IPS DF 6.9 (cell line): ENCODE measurements around the gene DNAAF3.
"Not testable (repeated sequence)": the region's sequence is repeated elsewhere in the genome, so short reads cannot be mapped to it uniquely, and the experiment has no call there.

ENCODE experiments used
- DNase-seq: peaks from one replicate; pipeline ENCODE4 v3.0.0-alpha.2; 2013; ENCODE audit warnings: low read depth, low spot score
- H3K27ac ChIP-seq: one replicate; pipeline ENCODE4 v1.5.1; 2013; ENCODE audit warnings: low read length, control low read depth
- H3K27me3 ChIP-seq: 2 replicates; pipeline ENCODE4 v1.6.1; 2013; ENCODE audit warnings: mild to moderate bottlenecking, low read length; ENCODE audit not compliant: control insufficient read depth, insufficient read depth
- H3K36me3 ChIP-seq: 2 replicates; pipeline ENCODE4 v1.6.1; 2013; ENCODE audit warnings: low read length; ENCODE audit not compliant: control insufficient read depth, insufficient read depth
- H3K4me1 ChIP-seq: 2 replicates; pipeline ENCODE4 v1.6.1; 2013; ENCODE audit warnings: low read length; ENCODE audit not compliant: control insufficient read depth, insufficient read depth
- H3K4me3 ChIP-seq: 2 replicates; pipeline ENCODE4 v1.5.1; 2013; ENCODE audit warnings: mild to moderate bottlenecking, low read length
- H3K9me3 ChIP-seq: 2 replicates; pipeline ENCODE4 v1.6.1; 2013; ENCODE audit warnings: low read length, inconsistent platforms; ENCODE audit not compliant: control insufficient read depth, insufficient read depth
- WGBS: extraction: QIAGEN DNeasy Blood & Tissue Kit; methylation state at CpG from one replicate; pipeline ENCODE4 v1.1.7; 2013; ENCODE audit warnings: mixed read lengths, missing lambda C conversion rate; ENCODE audit not compliant: insufficient read length, insufficient coverage; 5-methylcytosine and 5-hydroxymethylcytosine counted together

Gene DNAAF3

GRCh38 chr19:55166530-55167268 is at the start of gene DNAAF3:
Gene DNAAF3, minus strand, starts transcription at chr19:55166613. Its CDS starts 200 bp downstream, at chr19:55166413.
- Histone ChIP-seq H3K27ac (no peak within 1 kb of the TSS), H3K4me3 (peak within 1 kb of the TSS; percentile 40; the same call in 1 of the 2 replicates), H3K36me3 (no peaks in the 10 kb centered on the region), H3K9me3 (no peaks in the 10 kb centered on the region), H3K4me1 (no peaks in the 10 kb centered on the region), H3K27me3 (no peaks in the 10 kb centered on the region; the same call in 1 of the 2 replicates)
- DNase-seq, result no peak
- WGBS, result no CpG with 5 or more reads among the region's 33 CpGs

- Histone ChIP-seq H3K4me3 (no peak overlapping the region), H3K9me3 (no peaks in the 10 kb centered on the region; the same call in 1 of the 2 replicates), H3K36me3 (no peaks in the 10 kb centered on the region), H3K27me3 (no peaks in the 10 kb centered on the region; the same call in 1 of the 2 replicates), H3K27ac (no peak overlapping the region), H3K4me1 (no peaks in the 10 kb centered on the region; the same call in 1 of the 2 replicates)
- no CpG with 5 or more reads among the region's 7 CpGs for WGBS
- no peak for DNase-seq
Measured at GRCh38 chr19:55213547-55213946, 47.1 kb upstream of the DNAAF3 start.

- H3K9me3 ChIP-seq, result no peaks in the 10 kb centered on the region; the same call in 1 of the 2 replicates
- no peak overlapping the region for H3K27ac ChIP-seq
- no CpG with 5 or more reads among the region's 3 CpGs for WGBS
- no peaks in the 10 kb centered on the region for H3K36me3 ChIP-seq
- H3K27me3 ChIP-seq, result no peaks in the 10 kb centered on the region; the same call in 1 of the 2 replicates
- H3K4me1 ChIP-seq, result no peaks in the 10 kb centered on the region; the same call in 1 of the 2 replicates
- no peak overlapping the region for H3K4me3 ChIP-seq
- no peak for DNase-seq
Measured at GRCh38 chr19:55212447-55212846, 46.0 kb upstream of the DNAAF3 start.

GRCh38 chr19:55209693-55210472 is 43.5 kb upstream of the DNAAF3 start:
- no peaks in the 10 kb centered on the region; the same call in 1 of the 2 replicates for H3K4me1 ChIP-seq
- no peaks in the 10 kb centered on the region; the same call in 1 of the 2 replicates for H3K9me3 ChIP-seq
- no peak for DNase-seq
- no peaks in the 10 kb centered on the region for H3K36me3 ChIP-seq
- WGBS, result no CpG with 5 or more reads among the region's 17 CpGs
- no peaks in the 10 kb centered on the region for H3K27me3 ChIP-seq
- no peak overlapping the region for H3K27ac ChIP-seq
- H3K4me3 ChIP-seq, result no peak overlapping the region

GRCh38 chr19:55208880-55209692 is 42.7 kb upstream of the DNAAF3 start, which contains the start of gene PTPRH:
Gene PTPRH, minus strand, starts transcription at chr19:55209501. Its CDS starts 68 bp downstream, at chr19:55209433.
- H3K4me3 ChIP-seq, result no peak within 1 kb of the TSS
- H3K36me3 ChIP-seq, result no peaks in the 10 kb centered on the region
- H3K9me3 ChIP-seq, result no peaks in the 10 kb centered on the region; the same call in 1 of the 2 replicates
- DNase-seq, result no peak
- H3K27ac ChIP-seq, result no peak within 1 kb of the TSS
- no peaks in the 10 kb centered on the region for H3K27me3 ChIP-seq
- no CpG with 5 or more reads among the region's 18 CpGs for WGBS
- H3K4me1 ChIP-seq, result no peaks in the 10 kb centered on the region; the same call in 1 of the 2 replicates

- no peaks in the 10 kb centered on the region for H3K36me3 ChIP-seq
- no peaks in the 10 kb centered on the region for H3K4me1 ChIP-seq
- no peak overlapping the region for H3K27ac ChIP-seq
- no peak for DNase-seq
- WGBS, result no CpG with 5 or more reads among the region's 29 CpGs
- no peaks in the 10 kb centered on the region for H3K27me3 ChIP-seq
- H3K4me3 ChIP-seq, result no peak overlapping the region
- H3K9me3 ChIP-seq, result no peaks in the 10 kb centered on the region
Measured at GRCh38 chr19:55206664-55207500, 40.5 kb upstream of the DNAAF3 start.

- H3K27ac ChIP-seq, DNase-seq: not testable (repeated sequence)
- no CpG with 5 or more reads among the region's 10 CpGs for WGBS
Measured at GRCh38 chr19:55202199-55202598, 35.8 kb upstream of the DNAAF3 start.

GRCh38 chr19:55199620-55200204 is 33.3 kb upstream of the DNAAF3 start:
- DNase-seq, result no peak
- Histone ChIP-seq H3K9me3 (no peaks in the 10 kb centered on the region), H3K4me1 (no peaks in the 10 kb centered on the region), H3K36me3 (no peaks in the 10 kb centered on the region), H3K27me3 (no peaks in the 10 kb centered on the region), H3K4me3 (no peak overlapping the region), H3K27ac (no peak overlapping the region)
- WGBS, result 100% methylated on average over 1 of the region's 5 CpGs

More at GRCh38 chr19:55202199-55202598, 35.8 kb upstream of the DNAAF3 start:
- not testable (repeated sequence) for H3K4me1 ChIP-seq, H3K9me3 ChIP-seq, H3K27me3 ChIP-seq, H3K4me3 ChIP-seq, H3K36me3 ChIP-seq

GRCh38 chr19:55198651-55199050 is 32.2 kb upstream of the DNAAF3 start:
- H3K4me1 ChIP-seq, result no peaks in the 10 kb centered on the region
- no peaks in the 10 kb centered on the region for H3K9me3 ChIP-seq
- H3K4me3 ChIP-seq, result no peak overlapping the region
- no peak overlapping the region for H3K27ac ChIP-seq
- H3K36me3 ChIP-seq, result no peaks in the 10 kb centered on the region
- H3K27me3 ChIP-seq, result no peaks in the 10 kb centered on the region
- DNase-seq, result no peak
- WGBS, result no CpG with 5 or more reads among the region's 5 CpGs
